ENCODE results near the gene UNC50.
A peak's percentile ranks its signal among the peaks of the same experiment; 100 is the strongest.

Gene UNC50

GRCh38 chr2:98571796-98572195 is 36.6 kb upstream of the UNC50 start:
- TF ChIP-seq Cebpa-rat (IDR thresholded peaks at IDR 0.05), result no peak
- Histone ChIP-seq H3K4me1 (no peaks in the 10 kb centered on the region), H3K36me3 (peaks cover 32 to 100% (median 89%) of the 10 kb centered on the region in 11 experiments), H4K20me1 (peaks cover 0 to 47% (median 0%) of the 10 kb centered on the region in 11 experiments; a peak in 8 of 22 replicates), H3K9me3 (replicated peaks in 1 of 11) (no peaks in the 10 kb centered on the region), H3K27me3 (no peaks in the 10 kb centered on the region), H3K27ac (no peak overlapping the region), H3K4me3 (no peak overlapping the region), H3K9ac (no peak overlapping the region), H3K4me2 (no peak overlapping the region)

- TF ChIP-seq Cebpa-rat (IDR thresholded peaks at IDR 0.05), result no peak
- Histone ChIP-seq H3K36me3 (peaks cover 32 to 100% (median 89%) of the 10 kb centered on the region in 11 experiments), H3K4me2 (no peak overlapping the region)
Observed at GRCh38 chr2:98572211-98572610, 36.2 kb upstream of the UNC50 start.

GRCh38 chr2:98572676-98573075 is 35.7 kb upstream of the UNC50 start:
- Histone ChIP-seq H3K9ac (no peak overlapping the region), H3K4me3 (no peak overlapping the region), H4K20me1 (peaks cover 0 to 40% (median 0%) of the 10 kb centered on the region in 11 experiments; a peak in 8 of 22 replicates), H3K9me3 (replicated peaks in 1 of 11) (no peaks in the 10 kb centered on the region), H3K4me1 (no peaks in the 10 kb centered on the region), H3K27me3 (no peaks in the 10 kb centered on the region), H3K36me3 (peaks cover 32 to 100% (median 90%) of the 10 kb centered on the region in 11 experiments), H3K4me2 (no peak overlapping the region), H3K27ac (no peak overlapping the region)
- TF ChIP-seq Cebpa-rat (IDR thresholded peaks at IDR 0.05), result no peak

More at GRCh38 chr2:98572211-98572610, 36.2 kb upstream of the UNC50 start:
- no peak overlapping the region for H3K9ac ChIP-seq
- H3K4me1 ChIP-seq, result no peaks in the 10 kb centered on the region
- no peaks in the 10 kb centered on the region for H3K9me3 ChIP-seq (replicated peaks in 1 of 11)
- no peak overlapping the region for H3K27ac ChIP-seq
- H3K27me3 ChIP-seq, result no peaks in the 10 kb centered on the region
- no peak overlapping the region for H3K4me3 ChIP-seq
- H4K20me1 ChIP-seq, result peaks cover 0 to 45% (median 0%) of the 10 kb centered on the region in 11 experiments; a peak in 8 of 22 replicates

- Histone ChIP-seq H3K4me3 (no peak overlapping the region), H3K36me3 (peaks cover 34 to 100% (median 90%) of the 10 kb centered on the region in 11 experiments)
Observed at GRCh38 chr2:98573426-98573825, 35.0 kb upstream of the UNC50 start.

GRCh38 chr2:98576666-98577312 is 31.6 kb upstream of the UNC50 start:
- H3K36me3 ChIP-seq, result peaks cover 26 to 87% (median 73%) of the 10 kb centered on the region in 11 experiments
- no peak overlapping the region for H3K4me3 ChIP-seq
- H3K4me2 ChIP-seq, result no peak overlapping the region
- H3K27me3 ChIP-seq, result no peaks in the 10 kb centered on the region
- H4K20me1 ChIP-seq, result peaks cover 0 to 5% (median 0%) of the 10 kb centered on the region in 11 experiments; a peak in 2 of 22 replicates
- no peak overlapping the region for H3K9ac ChIP-seq
- no peaks in the 10 kb centered on the region for H3K9me3 ChIP-seq (replicated peaks in 1 of 11)
- no peak overlapping the region for H3K27ac ChIP-seq
- H3K4me1 ChIP-seq, result peaks cover 7 to 22% (median 10%) of the 10 kb centered on the region in 10 experiments; a peak in 17 of 20 replicates
- no peak for TF ChIP-seq Cebpa-rat (IDR thresholded peaks at IDR 0.05)

More at GRCh38 chr2:98573426-98573825, 35.0 kb upstream of the UNC50 start:
- Histone ChIP-seq H3K9ac (no peak overlapping the region), H3K27ac (no peak overlapping the region), H4K20me1 (peaks cover 0 to 33% (median 0%) of the 10 kb centered on the region in 11 experiments; a peak in 7 of 22 replicates), H3K27me3 (no peaks in the 10 kb centered on the region), H3K9me3 (replicated peaks in 1 of 11) (no peaks in the 10 kb centered on the region), H3K4me2 (no peak overlapping the region), H3K4me1 (no peaks in the 10 kb centered on the region)
- no peak for TF ChIP-seq Cebpa-rat (IDR thresholded peaks at IDR 0.05)

GRCh38 chr2:98577313-98577712 is 31.1 kb upstream of the UNC50 start:
- H3K4me3 ChIP-seq, result no peak overlapping the region
- peaks cover 7 to 22% (median 10%) of the 10 kb centered on the region in 10 experiments; a peak in 17 of 20 replicates for H3K4me1 ChIP-seq
- H3K9me3 ChIP-seq (replicated peaks in 1 of 11), result no peaks in the 10 kb centered on the region
- no peak overlapping the region for H3K9ac ChIP-seq
- peaks cover 27 to 87% (median 75%) of the 10 kb centered on the region in 11 experiments for H3K36me3 ChIP-seq
- H3K4me2 ChIP-seq, result no peak overlapping the region
- no peaks in the 10 kb centered on the region; a peak in 2 of 22 replicates for H4K20me1 ChIP-seq
- TF ChIP-seq Cebpa-rat (IDR thresholded peaks at IDR 0.05), result no peak
- no peaks in the 10 kb centered on the region for H3K27me3 ChIP-seq
- H3K27ac ChIP-seq, result no peak overlapping the region

- peaks cover 7 to 22% (median 10%) of the 10 kb centered on the region in 10 experiments; a peak in 17 of 20 replicates for H3K4me1 ChIP-seq
- H3K36me3 ChIP-seq, result peaks cover 24 to 87% (median 74%) of the 10 kb centered on the region in 11 experiments
- TF ChIP-seq Cebpa-rat (IDR thresholded peaks at IDR 0.05), result no peak
Observed at GRCh38 chr2:98578231-98578630, 30.2 kb upstream of the UNC50 start.

GRCh38 chr2:98579926-98580325 is 28.5 kb upstream of the UNC50 start:
- H3K9me3 ChIP-seq (replicated peaks in 1 of 11), result no peaks in the 10 kb centered on the region
- no peak overlapping the region for H3K9ac ChIP-seq
- H3K4me3 ChIP-seq, result no peak overlapping the region
- H3K4me2 ChIP-seq, result peak overlapping the region in 3 of 11 experiments; percentile 56 to 78 (median 71); a peak in 6 of 22 replicates
- no peaks in the 10 kb centered on the region; a peak in 1 of 22 replicates for H4K20me1 ChIP-seq
- no peak overlapping the region; a peak in 1 of 22 replicates for H3K27ac ChIP-seq
- H3K36me3 ChIP-seq, result peaks cover 32 to 87% (median 77%) of the 10 kb centered on the region in 11 experiments
- peaks cover 7 to 22% (median 10%) of the 10 kb centered on the region in 10 experiments; a peak in 17 of 20 replicates for H3K4me1 ChIP-seq
- no peak for TF ChIP-seq Cebpa-rat (IDR thresholded peaks at IDR 0.05)
- H3K27me3 ChIP-seq, result no peaks in the 10 kb centered on the region

More at GRCh38 chr2:98578231-98578630, 30.2 kb upstream of the UNC50 start:
- H3K4me3 ChIP-seq, result no peak overlapping the region
- no peak overlapping the region for H3K4me2 ChIP-seq
- no peak overlapping the region for H3K27ac ChIP-seq
- H4K20me1 ChIP-seq, result no peaks in the 10 kb centered on the region
- no peaks in the 10 kb centered on the region for H3K9me3 ChIP-seq (replicated peaks in 1 of 11)
- no peak overlapping the region for H3K9ac ChIP-seq
- no peaks in the 10 kb centered on the region for H3K27me3 ChIP-seq

- H3K36me3 ChIP-seq, result peaks cover 32 to 87% (median 73%) of the 10 kb centered on the region in 11 experiments
- H3K27ac ChIP-seq, result peak overlapping the region in 3 of 11 experiments; percentile 1 to 41 (median 41); a peak in 5 of 22 replicates
- H3K4me2 ChIP-seq, result peak overlapping the region; percentile 11 to 78 (median 33); a peak in 17 of 22 replicates
- 0 out of 22 replicates have a peak overlapping the region, but pooled peaks of 1 of the 11 experiments have one; percentile 16 for H3K9ac ChIP-seq
- no peaks in the 10 kb centered on the region; a peak in 1 of 22 replicates for H4K20me1 ChIP-seq
- no peaks in the 10 kb centered on the region for H3K9me3 ChIP-seq (replicated peaks in 1 of 11)
- H3K4me1 ChIP-seq, result peaks cover 7 to 22% (median 10%) of the 10 kb centered on the region in 10 experiments; a peak in 17 of 20 replicates
- no peaks in the 10 kb centered on the region for H3K27me3 ChIP-seq
- H3K4me3 ChIP-seq, result no peak overlapping the region
- TF ChIP-seq Cebpa-rat (IDR thresholded peaks at IDR 0.05), result no peak
Observed at GRCh38 chr2:98580656-98581284, 27.6 kb upstream of the UNC50 start.

Data from BLaER1 treated with 17β-estradiol and CSF1 and Interleukin-3, amounts not matched to agents 10 nM and 100 nM (cell line).